Activated CD4-positive, CD25-positive, alpha-beta regulatory T cell (primary cell): ENCODE results near the gene SORL1.

Experiments
- DNase-seq, 4 experiments: peaks; one replicate each; lab custom pipeline; 2025; lab: John Stamatoyannopoulos, UW

The SORL1 gene

GRCh38 chr11:121534131-121535093 lies 82.3 kb downstream of the SORL1 start:
- DNase-seq = no peak

- DNase-seq = no peak
Measured at GRCh38 chr11:121535129-121535796, 83.1 kb downstream of the SORL1 start.

GRCh38 chr11:121536126-121536525 lies 84.0 kb downstream of the SORL1 start:
- DNase-seq = no peak

DNA sequence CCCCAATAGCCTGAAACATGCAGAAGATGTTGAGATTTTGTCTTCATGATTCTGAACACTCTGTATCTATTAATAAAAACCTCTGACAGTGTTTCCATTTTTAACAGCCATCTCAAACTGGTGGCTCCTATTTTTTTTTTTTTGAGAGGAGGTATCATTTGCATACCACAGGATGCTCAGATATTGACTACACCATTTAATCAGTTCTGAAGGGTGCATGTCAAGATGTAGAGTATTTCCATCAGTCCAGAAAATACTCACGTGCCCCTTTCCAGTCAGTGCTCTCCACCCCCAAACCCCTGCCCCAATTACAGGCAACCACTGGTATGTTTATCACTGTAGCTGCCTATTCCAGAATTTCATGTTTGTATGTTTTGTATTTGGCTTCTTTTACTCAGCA lies 85.9 kb downstream of the SORL1 start:
- DNase-seq = no peak

DNA sequence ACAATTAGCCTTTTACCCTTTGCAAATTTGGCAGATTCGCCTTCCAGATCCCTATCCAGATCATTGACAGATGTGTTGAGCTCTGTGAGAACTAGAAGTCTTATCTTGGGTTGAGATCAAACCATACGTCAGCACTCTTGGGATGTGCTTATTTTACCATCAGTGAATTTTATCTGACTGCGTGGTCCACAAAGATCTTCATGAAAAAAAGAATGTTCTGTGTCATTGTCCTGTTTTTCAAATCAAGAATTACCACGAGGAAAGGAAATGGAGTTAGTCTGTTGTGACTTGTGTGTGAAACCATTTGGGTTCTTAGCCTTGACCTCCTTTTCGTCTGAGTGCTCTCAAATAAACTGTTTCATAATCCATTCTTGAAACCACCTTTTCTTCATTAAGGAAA lies 86.9 kb downstream of the SORL1 start:
- no peak for DNase-seq

- DNase-seq = no peak
Measured at GRCh38 chr11:121540627-121541026, 88.5 kb downstream of the SORL1 start.

DNA sequence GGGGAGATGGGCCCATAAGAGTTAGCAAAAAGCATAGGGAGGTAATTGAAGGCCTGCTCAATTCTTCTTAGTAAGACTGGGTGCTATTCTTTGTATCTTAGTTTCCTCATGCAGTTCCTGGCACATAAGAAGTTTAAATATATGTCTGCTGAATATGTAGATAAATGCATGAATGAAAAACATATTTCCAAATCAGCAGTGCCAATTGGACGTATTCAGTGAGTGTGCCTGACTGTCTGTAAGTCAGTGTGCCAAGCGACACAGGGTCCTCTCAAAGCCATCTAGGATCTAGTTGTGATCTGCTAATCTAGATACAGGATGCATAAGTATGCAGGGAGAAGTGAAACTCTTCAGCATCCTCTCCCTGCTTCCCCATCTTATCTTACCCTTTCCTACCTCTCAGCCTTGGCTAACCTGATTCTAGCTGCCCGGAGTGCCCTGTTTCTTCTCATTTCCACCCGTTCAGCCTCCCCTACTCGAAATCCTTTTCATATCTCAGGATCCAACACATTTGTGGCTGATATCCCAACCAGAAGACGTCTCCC lies 91.8 kb downstream of the SORL1 start:
- no peak for DNase-seq

DNA sequence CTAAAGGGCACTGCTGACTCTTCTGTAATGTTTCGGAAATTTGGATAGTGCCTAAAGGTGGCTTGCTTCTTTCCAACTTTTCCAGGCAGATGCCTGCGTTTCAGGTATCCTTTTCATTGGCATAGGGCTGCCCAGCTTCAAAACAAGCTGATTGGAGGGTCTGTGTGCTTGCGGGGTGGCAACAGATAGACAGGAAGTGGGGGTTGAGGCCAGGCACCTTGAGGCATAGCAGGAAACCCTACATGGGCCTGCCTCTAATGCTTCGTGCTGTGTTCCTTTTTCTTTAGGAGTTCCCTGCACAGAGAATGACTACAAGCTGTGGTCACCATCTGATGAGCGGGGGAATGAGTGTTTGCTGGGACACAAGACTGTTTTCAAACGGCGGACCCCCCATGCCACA lies 92.8 kb downstream of the SORL1 start:
- no peak for DNase-seq

GRCh38 chr11:121547574-121547973 lies 95.5 kb downstream of the SORL1 start:
- DNase-seq = no peak

DNA sequence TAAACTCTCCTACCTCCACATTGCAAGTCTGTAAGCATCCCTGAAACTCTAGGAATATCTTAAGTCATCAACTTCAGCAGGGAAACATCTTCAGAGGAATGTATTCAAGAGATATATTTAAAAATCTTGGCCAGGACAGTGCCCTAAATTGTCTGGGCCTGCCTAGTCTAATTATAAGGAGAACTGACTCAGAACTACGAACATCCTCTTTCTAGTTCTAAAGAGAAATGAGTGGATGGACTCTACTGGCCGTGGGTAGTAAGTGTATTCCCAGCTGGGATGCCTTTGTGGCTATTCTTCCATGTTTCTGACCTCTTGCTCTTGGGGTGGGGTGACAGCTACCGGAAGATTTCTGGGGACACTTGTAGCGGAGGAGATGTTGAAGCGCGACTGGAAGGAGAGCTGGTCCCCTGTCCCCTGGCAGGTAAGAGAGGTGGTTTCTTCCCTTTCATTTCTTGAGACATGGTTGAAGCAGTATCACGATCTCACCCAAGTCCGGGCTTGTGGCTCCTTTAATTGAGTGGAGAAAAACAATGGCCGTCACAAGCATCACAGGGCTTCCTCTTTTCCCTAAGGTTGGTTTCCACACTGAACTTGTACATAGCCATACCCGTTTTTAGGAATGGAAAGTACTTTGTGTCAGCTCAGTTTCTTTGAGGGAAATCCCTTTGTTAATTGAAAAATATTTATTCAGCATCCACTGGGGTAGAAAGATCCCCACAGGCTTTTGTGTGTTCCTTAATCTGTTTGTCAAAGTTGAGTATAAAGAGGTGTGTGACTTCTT lies 98.3 kb downstream of the SORL1 start:
- no peak for DNase-seq

DNA sequence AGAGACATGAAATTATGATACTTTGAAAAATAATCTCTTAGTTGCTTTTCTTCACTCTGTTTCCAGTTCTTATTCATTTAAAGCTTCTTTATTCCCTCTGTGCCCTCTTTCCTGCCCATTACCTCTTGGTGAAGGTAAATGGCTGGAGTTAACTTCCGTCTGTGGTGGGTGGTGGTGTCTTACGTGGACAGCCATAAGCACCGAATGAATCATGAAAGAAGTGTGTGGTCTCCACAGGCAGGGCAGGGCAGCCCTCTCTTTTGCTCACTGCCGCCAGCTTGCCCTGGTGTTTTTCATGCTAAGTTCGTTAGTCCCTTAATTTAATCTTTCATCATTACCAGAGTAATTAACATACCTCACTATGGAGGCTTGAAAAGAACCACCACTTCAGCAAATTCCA lies 99.3 kb downstream of the SORL1 start:
- DNase-seq = no peak

DNA sequence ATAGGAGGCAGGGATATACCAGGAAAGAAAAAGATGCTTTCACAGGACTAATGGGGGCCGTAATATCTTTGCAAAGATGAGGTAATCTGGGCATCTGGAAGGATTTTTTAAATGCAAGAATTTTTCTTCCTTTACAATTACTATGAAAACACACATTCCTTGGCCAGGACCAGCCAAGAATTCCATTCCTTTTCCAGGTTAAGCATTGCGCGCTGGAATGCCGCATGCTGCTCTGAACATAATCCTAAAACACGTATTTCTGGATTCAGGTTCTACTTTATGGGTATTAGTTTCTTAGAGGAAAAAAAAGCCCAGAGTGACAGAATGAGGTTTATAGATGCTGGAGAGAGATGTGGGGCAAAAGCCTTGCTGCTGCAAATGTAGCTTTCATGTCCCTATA lies 100.0 kb downstream of the SORL1 start:
- DNase-seq = no peak

DNA sequence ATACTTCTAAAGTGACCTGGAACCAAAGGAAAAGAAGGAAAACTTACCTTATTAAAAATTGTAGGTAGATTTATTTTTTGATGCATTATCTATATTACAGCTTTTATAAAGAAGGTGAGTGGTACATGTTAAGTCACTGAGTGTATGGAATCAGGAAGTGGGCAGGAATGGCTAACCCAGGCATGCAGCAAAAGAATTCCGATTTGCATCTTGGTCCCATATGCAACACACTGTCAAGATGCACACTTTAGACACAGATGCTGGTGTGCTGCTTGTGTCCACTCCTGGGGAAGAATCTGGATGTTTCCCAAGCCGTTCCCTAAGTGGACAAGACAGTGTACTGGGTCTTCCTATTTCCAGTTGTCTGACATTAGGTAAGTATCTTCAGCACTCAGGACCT lies 100.5 kb downstream of the SORL1 start:
- no peak for DNase-seq

GRCh38 chr11:121553389-121553788 lies 101.3 kb downstream of the SORL1 start:
- no peak for DNase-seq

DNA sequence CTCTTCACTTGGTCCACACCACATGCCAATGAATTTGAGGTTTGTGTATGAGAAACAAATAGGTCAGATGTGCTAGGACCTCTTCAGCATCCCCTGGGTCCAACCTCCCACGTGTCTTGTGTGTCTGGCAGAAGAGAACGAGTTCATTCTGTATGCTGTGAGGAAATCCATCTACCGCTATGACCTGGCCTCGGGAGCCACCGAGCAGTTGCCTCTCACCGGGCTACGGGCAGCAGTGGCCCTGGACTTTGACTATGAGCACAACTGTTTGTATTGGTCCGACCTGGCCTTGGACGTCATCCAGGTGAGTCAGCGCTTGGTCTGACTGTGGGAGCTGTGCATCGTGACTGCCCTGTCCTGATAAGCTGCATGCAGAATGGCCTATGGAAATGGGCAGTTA lies 101.7 kb downstream of the SORL1 start:
- no peak for DNase-seq

DNA sequence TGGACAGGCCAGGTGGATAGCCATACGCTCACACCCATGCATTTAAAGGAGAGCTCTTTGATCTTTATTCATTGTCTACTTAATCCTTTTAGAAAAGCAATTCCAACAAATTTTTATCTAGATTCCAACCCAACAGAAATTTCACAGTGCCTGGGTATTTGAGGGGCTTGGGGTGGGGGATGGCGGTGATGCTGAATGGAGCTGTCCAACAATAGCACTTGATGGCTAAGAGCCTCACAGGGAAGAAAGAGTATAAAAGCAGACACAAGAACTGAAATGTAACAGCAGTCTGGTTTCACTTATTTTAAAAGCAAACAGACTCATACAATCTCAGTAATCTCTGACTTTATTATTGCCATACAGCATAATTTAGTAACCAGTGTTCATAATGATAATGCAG lies 102.4 kb downstream of the SORL1 start:
- DNase-seq = no peak

DNA sequence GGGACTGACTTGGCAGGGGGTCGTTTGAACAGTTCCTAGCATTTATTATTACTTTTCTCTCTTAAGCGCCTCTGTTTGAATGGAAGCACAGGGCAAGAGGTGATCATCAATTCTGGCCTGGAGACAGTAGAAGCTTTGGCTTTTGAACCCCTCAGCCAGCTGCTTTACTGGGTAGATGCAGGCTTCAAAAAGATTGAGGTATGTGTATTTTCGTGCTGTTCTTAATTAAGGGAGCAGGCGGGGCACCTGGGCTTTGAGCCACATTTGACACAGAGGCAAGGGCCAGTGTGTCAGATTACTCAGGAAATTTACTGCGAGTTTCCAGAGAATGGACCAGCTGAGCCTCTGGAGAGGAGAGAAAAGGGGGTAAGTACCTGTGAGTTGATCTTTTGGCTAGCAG lies 103.0 kb downstream of the SORL1 start:
- no peak for DNase-seq

GRCh38 chr11:121556937-121557336 lies 104.8 kb downstream of the SORL1 start:
- DNase-seq = no peak

DNA sequence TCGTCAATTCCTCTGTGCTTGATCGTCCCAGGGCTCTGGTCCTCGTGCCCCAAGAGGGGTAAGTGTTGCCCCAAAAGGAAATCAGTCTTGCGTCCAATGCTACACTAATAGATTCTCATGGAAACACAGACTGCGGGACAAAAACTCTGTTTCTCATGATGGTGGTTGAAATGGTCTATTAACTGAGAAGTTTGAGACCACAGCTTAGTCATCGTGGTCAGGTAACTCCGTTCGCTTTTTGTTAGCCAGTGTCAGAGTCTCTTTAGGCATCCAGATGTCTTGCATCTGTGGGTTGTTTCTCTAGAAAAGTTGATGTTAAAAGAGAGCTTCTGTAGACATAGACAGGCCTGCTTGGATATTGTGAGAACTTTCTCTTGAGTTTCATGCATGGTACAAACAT lies 105.2 kb downstream of the SORL1 start:
- DNase-seq = no peak

GRCh38 chr11:121559606-121560200 lies 107.6 kb downstream of the SORL1 start:
- DNase-seq = no peak

- DNase-seq = no peak
Measured at GRCh38 chr11:121560236-121560635, 108.1 kb downstream of the SORL1 start.

DNA sequence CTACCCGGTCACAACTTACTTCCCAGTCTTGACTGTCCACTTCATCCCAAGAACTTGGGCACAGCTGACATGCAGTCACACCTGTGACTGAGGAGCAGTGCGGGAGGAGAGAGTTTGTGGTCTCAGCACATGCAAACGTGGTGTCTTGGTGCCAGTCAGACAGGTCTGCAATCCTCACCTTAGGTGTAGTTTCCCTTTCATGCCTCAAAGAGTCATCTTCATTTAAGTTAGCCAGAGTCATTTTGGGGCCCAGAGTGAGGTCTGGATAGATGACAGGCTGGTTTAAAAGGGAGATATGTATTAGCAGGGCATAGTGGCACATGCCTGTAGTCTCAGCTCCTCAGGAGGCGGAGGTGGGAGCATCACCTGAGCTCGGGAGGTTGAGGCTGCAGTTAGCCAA lies 109.1 kb downstream of the SORL1 start:
- DNase-seq = no peak
